ENCODE data around the gene C2CD4A. TPM values are rescaled to one million over a fixed set of nuclear protein-coding genes. Genes with fewer than 3 reads are reported as not detected.

C2CD4A gene
- total and polyA plus RNA-seq, 10 donors, result 0.04 to 0.08 (median 0.06) TPM; not detected in 7

DNA sequence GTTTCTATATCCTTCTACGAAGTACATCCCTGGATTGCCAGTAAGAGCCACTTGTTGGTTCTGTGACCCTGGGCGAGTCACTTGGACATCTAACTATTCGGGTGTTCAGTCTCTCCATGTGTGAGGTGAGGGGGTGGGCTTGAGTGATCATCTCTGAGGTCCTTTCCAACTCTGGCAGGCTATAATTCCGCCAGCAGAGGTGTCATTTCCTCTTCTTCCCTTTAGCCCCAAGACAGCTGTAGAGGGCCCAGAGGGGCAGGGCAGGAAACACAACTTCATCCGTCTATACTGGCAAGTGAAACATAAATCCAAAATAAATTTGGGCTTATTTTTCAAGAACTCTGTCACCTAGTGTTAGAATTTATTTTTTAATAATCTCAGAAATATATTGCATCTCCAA, 38.1 kb downstream of the C2CD4A start:
- intact Hi-C loops (cut with DNase I; ENCODE audit: low total_unique reads), result no loop called here

GRCh38 chr15:62105266-62105665, 38.5 kb downstream of the C2CD4A start:
- TF ChIP-seq POLR2AphosphoS5 (IDR thresholded peaks at IDR 0.05), result no peak
- no peak for TF ChIP-seq POLR2A (IDR thresholded peaks at IDR 0.05)
- TF ChIP-seq, protein P1, sequence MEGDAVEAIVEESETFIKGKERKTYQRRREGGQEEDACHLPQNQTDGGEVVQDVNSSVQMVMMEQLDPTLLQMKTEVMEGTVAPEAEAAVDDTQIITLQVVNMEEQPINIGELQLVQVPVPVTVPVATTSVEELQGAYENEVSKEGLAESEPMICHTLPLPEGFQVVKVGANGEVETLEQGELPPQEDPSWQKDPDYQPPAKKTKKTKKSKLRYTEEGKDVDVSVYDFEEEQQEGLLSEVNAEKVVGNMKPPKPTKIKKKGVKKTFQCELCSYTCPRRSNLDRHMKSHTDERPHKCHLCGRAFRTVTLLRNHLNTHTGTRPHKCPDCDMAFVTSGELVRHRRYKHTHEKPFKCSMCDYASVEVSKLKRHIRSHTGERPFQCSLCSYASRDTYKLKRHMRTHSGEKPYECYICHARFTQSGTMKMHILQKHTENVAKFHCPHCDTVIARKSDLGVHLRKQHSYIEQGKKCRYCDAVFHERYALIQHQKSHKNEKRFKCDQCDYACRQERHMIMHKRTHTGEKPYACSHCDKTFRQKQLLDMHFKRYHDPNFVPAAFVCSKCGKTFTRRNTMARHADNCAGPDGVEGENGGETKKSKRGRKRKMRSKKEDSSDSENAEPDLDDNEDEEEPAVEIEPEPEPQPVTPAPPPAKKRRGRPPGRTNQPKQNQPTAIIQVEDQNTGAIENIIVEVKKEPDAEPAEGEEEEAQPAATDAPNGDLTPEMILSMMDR (IDR thresholded peaks at IDR 0.05 in 8 of 11, conservative IDR thresholded peaks at IDR 0.05 in 3 of 11), result no peak
- no peak for DNase-seq
- Histone ChIP-seq H3K36me3 (no peaks in the 10 kb centered on the region), H3K27ac (no peak overlapping the region), H3K27me3 (replicated peaks in 1 of 7) (no peaks in the 10 kb centered on the region), H3K9me3 (no peaks in the 10 kb centered on the region), H3K4me1 (no peaks in the 10 kb centered on the region), H3K4me3 (no peak overlapping the region)
- 87 to 92% (median 91%) methylated on average over 11 of the region's 11 CpGs for WGBS, 5 donors
- intact Hi-C loops (cut with DNase I; ENCODE audit: low total_unique reads), result no loop called here

More for the DNA sequence above, 38.1 kb downstream of the C2CD4A start:
- Histone ChIP-seq H3K4me1 (no peaks in the 10 kb centered on the region), H3K4me3 (no peak overlapping the region), H3K27me3 (replicated peaks in 1 of 7) (no peaks in the 10 kb centered on the region), H3K27ac (no peak overlapping the region), H3K36me3 (no peaks in the 10 kb centered on the region), H3K9me3 (no peaks in the 10 kb centered on the region)
- TF ChIP-seq, protein P1 (IDR thresholded peaks at IDR 0.05 in 8 of 11, conservative IDR thresholded peaks at IDR 0.05 in 3 of 11), result no peak
- TF ChIP-seq POLR2AphosphoS5 (IDR thresholded peaks at IDR 0.05) (no peak), POLR2A (IDR thresholded peaks at IDR 0.05) (no peak)
- WGBS, 5 donors, result 37 to 66% (median 52%) methylated on average over 5 of the region's 5 CpGs
- DNase-seq, result no peak

DNA sequence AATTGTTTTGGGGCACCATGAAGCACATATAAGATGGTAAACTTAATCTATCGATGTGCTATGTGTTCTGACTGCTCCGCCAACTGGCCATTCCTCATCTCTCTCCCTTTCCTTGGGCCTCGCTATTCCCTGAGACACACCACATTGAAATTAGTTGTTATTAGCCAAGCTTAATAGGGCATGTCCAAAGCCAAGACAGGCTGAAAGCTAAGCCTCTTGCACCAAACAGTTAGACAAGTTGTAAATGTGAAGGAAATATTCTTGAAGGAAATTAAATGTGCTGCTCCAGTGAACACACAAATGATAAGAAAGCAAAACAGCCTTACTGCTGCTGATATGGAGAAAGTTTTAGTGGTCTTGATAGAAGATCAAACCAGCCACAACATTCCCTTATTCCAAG, 39.3 kb downstream of the C2CD4A start:
- intact Hi-C loops (cut with DNase I; ENCODE audit: low total_unique reads), result no loop called here
- WGBS, 5 donors, result 89 to 99% (median 97%) methylated on average over 3 of the region's 3 CpGs
- H3K9me3 ChIP-seq, result no peaks in the 10 kb centered on the region
- H3K27me3 ChIP-seq (replicated peaks in 1 of 7), result no peaks in the 10 kb centered on the region
- no peak overlapping the region for H3K27ac ChIP-seq
- no peak for DNase-seq
- no peak overlapping the region for H3K4me3 ChIP-seq
- no peaks in the 10 kb centered on the region for H3K4me1 ChIP-seq
- no peaks in the 10 kb centered on the region for H3K36me3 ChIP-seq
- TF ChIP-seq POLR2A (IDR thresholded peaks at IDR 0.05) (no peak), POLR2AphosphoS5 (IDR thresholded peaks at IDR 0.05) (no peak)
- TF ChIP-seq, protein P1 (IDR thresholded peaks at IDR 0.05 in 8 of 11, conservative IDR thresholded peaks at IDR 0.05 in 3 of 11), result no peak

DNA sequence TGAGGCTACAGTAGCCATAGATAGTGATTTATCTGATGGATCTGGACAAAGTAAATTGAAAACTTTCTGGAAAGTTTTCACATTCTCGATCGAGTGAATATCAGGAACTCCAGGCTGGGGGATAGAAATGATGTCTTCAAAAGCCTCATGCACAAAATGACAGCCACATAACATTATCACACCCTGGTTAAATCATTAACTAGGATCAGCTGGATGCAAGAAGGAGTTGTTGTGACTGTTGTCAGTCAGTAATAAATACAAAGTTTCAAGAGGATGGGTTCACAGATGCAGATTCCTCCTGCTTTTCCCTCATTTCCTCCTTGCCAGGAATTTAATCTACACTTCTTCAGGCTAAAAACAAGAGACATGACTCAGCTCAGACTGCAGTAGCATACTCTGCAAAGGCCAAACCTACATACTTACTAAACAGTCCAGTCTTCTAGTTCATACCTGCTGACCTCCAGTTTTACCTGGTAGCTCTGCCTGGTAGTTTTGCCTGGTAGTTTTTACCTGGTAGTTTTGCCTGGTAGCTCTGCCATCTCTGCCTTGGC, 40.9 kb downstream of the C2CD4A start:
- H3K4me3 ChIP-seq, result no peak overlapping the region
- intact Hi-C loops (cut with DNase I; ENCODE audit: low total_unique reads), result no loop called here
- TF ChIP-seq POLR2AphosphoS5 (IDR thresholded peaks at IDR 0.05), result no peak
- no peak for TF ChIP-seq POLR2A (IDR thresholded peaks at IDR 0.05)
- TF ChIP-seq, protein P1 (IDR thresholded peaks at IDR 0.05 in 8 of 11, conservative IDR thresholded peaks at IDR 0.05 in 3 of 11), result no peak

More for the DNA sequence above, 40.9 kb downstream of the C2CD4A start:
- WGBS, 5 donors, result 80 to 95% (median 93%) methylated on average over 2 of the region's 2 CpGs
- Histone ChIP-seq H3K4me1 (no peaks in the 10 kb centered on the region), H3K27me3 (replicated peaks in 1 of 7) (no peaks in the 10 kb centered on the region), H3K36me3 (no peaks in the 10 kb centered on the region), H3K27ac (no peak overlapping the region), H3K9me3 (no peaks in the 10 kb centered on the region)
- no peak for DNase-seq
